HCT116 (cell line): ENCODE measurements around the gene PLEKHG3. TPM values are rescaled to one million over a fixed set of nuclear protein-coding genes. Genes with fewer than 3 reads are reported as not detected.

Experiments
- ATAC-seq: fragments of 200-7000 bp; cut with Tn5 transposase; 2 replicates; pipeline ENCODE4 v1.9.1; 2020; ENCODE audit warnings: mild to moderate bottlenecking, moderate library complexity
- BruUV-seq: library from RNA; stranded (reverse); fragments of 400-500 nt; replicated peaks from 2 replicates; lab custom pipeline; 2021; lab: Mats Ljungman, UMichigan
- CTCF ChIA-PET: fragments of 300-600 bp; sonication (Branson Sonifier 250); formaldehyde crosslinking; loops from one replicate; lab custom pipeline; 2021; ENCODE audit warnings: antibody characterized with exemption; lab: Charles Lee
- POLR2A ChIA-PET: fragments of 300-600, 350-600 bp; sonication (Branson Sonifier 250); formaldehyde crosslinking; loops from one replicate; lab custom pipeline; 2021; ENCODE audit warnings: antibody characterized with exemption; lab: Charles Lee
- RAD21 ChIA-PET, 2 experiments: fragments of 300-600 bp; sonication (Branson Sonifier 250); formaldehyde crosslinking; loops; one replicate each; lab custom pipeline; 2023; ENCODE audit warnings: low total read pairs in 2 of 2; ENCODE audit not compliant: uncharacterized antibody in 2 of 2, unreplicated experiment in 2 of 2, low non-redundant PET in 1 of 2; lab: Charles Lee
- DNase-seq: peaks from one replicate; pipeline ENCODE4 v3.0.0-alpha.2; 2010; ENCODE audit warnings: low read depth, low spot score
- H2AFZ ChIP-seq: fragments of 200-600 bp; shearing (Covaris generic), sonication (generic); 2 replicates; pipeline ENCODE4 v1.6.1; 2017; ENCODE audit warnings: low read depth, mixed run types, mixed read lengths, antibody characterized with exemption, low read length; ENCODE audit not compliant: poor library complexity, severe bottlenecking
- H3K27ac ChIP-seq: 2 replicates; pipeline ENCODE4 v1.5.1; 2012; ENCODE audit warnings: low read depth, low read length
- H3K27me3 ChIP-seq: fragments of 200-600 bp; sonication (generic); 2 replicates; pipeline ENCODE4 v1.6.1; 2016; ENCODE audit warnings: mixed run types, low read length, mixed read lengths; ENCODE audit not compliant: insufficient read depth
- H3K36me3 ChIP-seq, 2 experiments: fragments of 200-500 bp in 1 of 2; fragments of 200-600 bp in 1 of 2; sonication (Bioruptor generic) in 1 of 2; sonication (generic) in 1 of 2; 2 replicates each; pipeline versions ENCODE4 v1.5.1 to v1.6.1; 2014 to 2016; ENCODE audit warnings: low read length in 2 of 2, inconsistent platforms in 1 of 2, mixed read lengths in 1 of 2, mixed run types in 1 of 2; ENCODE audit not compliant: insufficient read depth in 2 of 2, control insufficient read depth in 1 of 2
- H3K4me1 ChIP-seq, 2 experiments: fragments of 200-600 bp in 1 of 2; sonication (generic) in 1 of 2; 2 replicates each; pipeline versions ENCODE4 v1.5.1 to v1.6.1; 2012 to 2017; ENCODE audit warnings: low read length in 2 of 2, inconsistent platforms in 1 of 2, mild to moderate bottlenecking in 1 of 2, mixed read lengths in 1 of 2, mixed run types in 1 of 2, moderate library complexity in 1 of 2; ENCODE audit not compliant: insufficient read depth in 2 of 2, control insufficient read depth in 1 of 2
- H3K4me2 ChIP-seq: fragments of 200-600 bp; sonication (generic); 2 replicates; pipeline ENCODE4 v1.6.1; 2017; ENCODE audit warnings: mixed run types, low read length, mixed read lengths
- H3K4me3 ChIP-seq, 2 experiments: fragments of 200-600 bp in 1 of 2; sonication (generic) in 1 of 2; replicated peaks in 1 of 2; 2 replicates each; pipeline ENCODE4 v1.5.1; 2011 to 2016; ENCODE audit warnings: low read length in 2 of 2, control low read depth in 1 of 2, low read depth in 1 of 2, mild to moderate bottlenecking in 1 of 2, mixed read lengths in 1 of 2, mixed run types in 1 of 2
- H3K79me2 ChIP-seq: fragments of 200-600 bp; sonication (generic); 2 replicates; pipeline ENCODE4 v1.6.1; 2017; ENCODE audit warnings: mild to moderate bottlenecking, mixed run types, low read length, moderate library complexity, mixed read lengths; ENCODE audit not compliant: insufficient read depth
- H3K9ac ChIP-seq: fragments of 200-600 bp; sonication (generic); 2 replicates; pipeline ENCODE4 v1.6.1; 2016; ENCODE audit warnings: low read length, mixed read lengths
- H3K9me2 ChIP-seq: fragments of 200-600 bp; sonication (generic), shearing (Covaris generic); 2 replicates; pipeline ENCODE4 v1.6.1; 2017; ENCODE audit warnings: mixed run types, mild to moderate bottlenecking, moderate library complexity; ENCODE audit not compliant: insufficient read depth
- H3K9me3 ChIP-seq, 2 experiments: fragments of 200-500 bp in 1 of 2; fragments of 200-600 bp in 1 of 2; sonication (Bioruptor generic) in 1 of 2; sonication (generic) in 1 of 2; 2 replicates each; pipeline ENCODE4 v1.6.1; 2014 to 2017; ENCODE audit warnings: low read length in 2 of 2, mixed read lengths in 2 of 2, inconsistent platforms in 1 of 2, low read depth in 1 of 2, mild to moderate bottlenecking in 1 of 2, mixed run types in 1 of 2, moderate library complexity in 1 of 2; ENCODE audit not compliant: control insufficient read depth in 1 of 2, insufficient read depth in 1 of 2
- H4K20me1 ChIP-seq: fragments of 200-600 bp; sonication (generic), shearing (Covaris generic); 2 replicates; pipeline ENCODE4 v1.6.1; 2017; ENCODE audit warnings: mixed run types, mild to moderate bottlenecking, moderate library complexity; ENCODE audit not compliant: insufficient read depth
- ATF3 ChIP-seq: IDR thresholded peaks from 2 replicates; pipeline ENCODE4 v1.6.1; 2012
- CBX3 ChIP-seq: IDR thresholded peaks from 2 replicates; pipeline ENCODE4 v1.6.1; 2012; ENCODE audit warnings: low read depth
- CEBPB ChIP-seq: IDR thresholded peaks from 2 replicates; pipeline ENCODE4 v1.6.1; 2012; ENCODE audit warnings: low read depth
- EZH2 ChIP-seq: fragments of 200-600 bp; sonication (generic); IDR thresholded peaks from 2 replicates; pipeline ENCODE4 v1.6.1; 2017; ENCODE audit warnings: antibody characterized with exemption, mixed run types
- EZH2phosphoT487 ChIP-seq: fragments of 200-600 bp; IDR thresholded peaks from 2 replicates; pipeline ENCODE4 v1.6.1; 2018; ENCODE audit warnings: antibody characterized with exemption, borderline replicate concordance
- FOSL1 ChIP-seq: IDR thresholded peaks from 2 replicates; pipeline ENCODE4 v1.6.1; 2012; ENCODE audit warnings: low read depth
- JUND ChIP-seq: IDR thresholded peaks from 2 replicates; pipeline ENCODE4 v1.6.1; 2012
- MAX ChIP-seq: IDR thresholded peaks from 2 replicates; pipeline ENCODE4 v1.6.1; 2012
- POLR2A ChIP-seq: IDR thresholded peaks from 2 replicates; pipeline ENCODE4 v1.7.0; 2011; ENCODE audit warnings: borderline replicate concordance; ENCODE audit not compliant: insufficient read depth, insufficient read length; ENCODE audit errors: extremely low read depth
- RAD21 ChIP-seq: IDR thresholded peaks from 2 replicates; pipeline ENCODE4 v1.6.1; 2012; ENCODE audit warnings: low read depth, mild to moderate bottlenecking
- REST ChIP-seq: IDR thresholded peaks from 2 replicates; pipeline ENCODE4 v1.6.1; 2012; ENCODE audit warnings: low read depth
- SP1 ChIP-seq: IDR thresholded peaks from 2 replicates; pipeline ENCODE4 v1.6.1; 2012; ENCODE audit warnings: low read depth
- TCF7L2 ChIP-seq: IDR thresholded peaks from 2 replicates; pipeline ENCODE4 v1.7.0; 2011; ENCODE audit warnings: borderline replicate concordance, inconsistent platforms; ENCODE audit not compliant: insufficient read depth, insufficient read length; ENCODE audit errors: extremely low read depth
- ZBTB33 ChIP-seq: IDR thresholded peaks from 2 replicates; pipeline ENCODE4 v1.6.1; 2011; ENCODE audit warnings: mild to moderate bottlenecking, low read length, moderate library complexity; ENCODE audit not compliant: insufficient replicate concordance; ENCODE audit errors: extremely low read depth
- ZFX ChIP-seq: fragments of 450-650 bp; IDR thresholded peaks from 2 replicates; pipeline ENCODE4 v1.6.1; 2017
- ZNF274 ChIP-seq: fragments of 200-500 bp; sonication (Bioruptor generic); IDR thresholded peaks from 2 replicates; pipeline ENCODE4 v1.6.1; 2014; ENCODE audit warnings: mild to moderate bottlenecking, low read depth, low read length, inconsistent platforms
- intact Hi-C: fragments of 100-400 bp; cut with micrococcal nuclease; formaldehyde crosslinking; loops from 2 replicates; pipeline ENCODE4 v1.10.0; 2022
- total RNA-seq: library from RNA; stranded (reverse); gene quantifications from one replicate; pipeline ENCODE4 v1.2.1, GENCODE V29; 2021; ENCODE audit not compliant: unreplicated experiment

The PLEKHG3 gene
- total RNA-seq, 1 experiment from 2014 or later, result 55.6 TPM

GRCh38 chr14:64788706-64789105 is 84.5 kb downstream of the PLEKHG3 start:
- H3K4me2 ChIP-seq, result peak overlapping the region; percentile 41
- H3K9me2 ChIP-seq, result no peaks in the 10 kb centered on the region
- H3K4me1 ChIP-seq, result peaks cover 2 to 11% of the 10 kb centered on the region in 2 experiments; a peak in 2 of 4 replicates
- no peak overlapping the region for H3K27ac ChIP-seq
- H3K36me3 ChIP-seq, result no peaks in the 10 kb centered on the region
- ATAC-seq, result peak; percentile 79
- ChIA-PET CTCF (interaction anchor here (1.1 to 1.4 kb wide), 2 partner anchors 13 to 122 kb away, joined by 3 read pairs; no protein-coding TSS in a partner anchor), RAD21 (no interaction called here), POLR2A (no interaction called here)
- H3K9me3 ChIP-seq, result no peaks in the 10 kb centered on the region
- intact Hi-C loops, result no loop called here
- no peaks in the 10 kb centered on the region for H3K79me2 ChIP-seq
- H2AFZ ChIP-seq, result no peak overlapping the region
- no peaks in the 10 kb centered on the region for H4K20me1 ChIP-seq
- H3K4me3 ChIP-seq, result no peak overlapping the region
- TF ChIP-seq JUND (peak; percentile 63), ZNF274 (no peak), CEBPB (no peak), POLR2A (no peak), TCF7L2 (no peak), ATF3 (no peak), SP1 (no peak; the same call in 1 of the 2 replicates), ZFX (no peak), CBX3 (no peak), FOSL1 (peak; percentile 60), EZH2 (no peak), MAX (peak; percentile 28; the same call in 1 of the 2 replicates), REST (no peak), ZBTB33 (no peak), EZH2phosphoT487 (no peak), RAD21 (no peak)
- H3K27me3 ChIP-seq, result no peaks in the 10 kb centered on the region
- H3K9ac ChIP-seq, result no peak overlapping the region
- BruUV-seq, result no TSS peak
- DNase-seq, result peak; percentile 37
